Astrocyte of the cerebellum (primary cell): Measurements from ENCODE around the gene CAMTA1.

Experiments
- DNase-seq: peaks from one replicate; pipeline ENCODE4 v3.0.0-alpha.2; 2011; ENCODE audit warnings: low read depth
- H3K4me3 ChIP-seq: 2 replicates; pipeline ENCODE4 v1.5.1; 2011; ENCODE audit warnings: mild to moderate bottlenecking, low read depth, low read length, moderate library complexity
- in situ Hi-C: cut with HindIII; loops from 2 replicates; pipeline ENCODE4 v1.10.0; 2017; ENCODE audit warnings: low sequenced_read_pairs
- TF ChIP-seq, protein P1 (sequence below): IDR thresholded peaks from 2 replicates; pipeline ENCODE4 v1.5.1; 2012; ENCODE audit warnings: low read length, low read depth, moderate library complexity, mild to moderate bottlenecking; ENCODE audit errors: missing control alignments

CAMTA1 gene

GRCh38 chr1:7497107-7497637 lies 711.9 kb downstream of the CAMTA1 start:
- DNase-seq: no peak

DNA sequence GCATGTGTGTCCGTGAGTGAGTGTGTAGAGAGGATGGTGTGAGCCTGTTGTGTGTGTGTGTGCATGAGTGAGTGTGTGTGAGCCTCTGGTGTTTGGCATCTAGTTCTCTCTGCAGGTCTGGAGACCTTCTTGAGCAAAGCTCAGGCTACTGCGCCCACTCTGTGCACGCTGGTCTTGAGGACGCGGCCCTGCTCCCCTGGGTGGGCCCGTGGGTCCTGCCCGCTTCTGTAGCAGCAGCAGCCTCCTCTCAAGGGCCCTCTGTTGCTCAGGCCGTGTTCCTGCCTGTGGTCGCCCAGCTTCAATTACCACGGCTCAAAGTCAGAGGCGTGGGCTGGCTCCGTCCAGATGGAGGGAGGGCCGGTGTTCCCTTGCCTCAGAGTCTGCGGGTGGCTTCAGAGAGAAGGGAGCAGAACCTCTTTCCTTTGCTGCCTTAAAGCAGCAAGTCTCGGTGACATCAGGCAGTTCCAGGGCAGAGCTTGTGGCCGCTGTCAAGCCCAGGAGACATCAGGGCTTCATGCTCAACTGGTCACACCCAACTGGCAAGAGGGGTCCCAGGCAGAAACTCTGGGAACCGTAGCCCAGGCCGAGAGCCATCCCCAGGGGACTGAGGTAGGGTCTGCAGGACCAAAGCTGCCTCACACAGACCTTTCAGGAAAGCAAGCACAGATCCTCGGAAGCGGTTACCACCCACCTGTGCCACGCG lies 715.3 kb downstream of the CAMTA1 start:
- no peak overlapping the region for H3K4me3 ChIP-seq
- in situ Hi-C loops: no loop called here
- TF ChIP-seq, protein P1, sequence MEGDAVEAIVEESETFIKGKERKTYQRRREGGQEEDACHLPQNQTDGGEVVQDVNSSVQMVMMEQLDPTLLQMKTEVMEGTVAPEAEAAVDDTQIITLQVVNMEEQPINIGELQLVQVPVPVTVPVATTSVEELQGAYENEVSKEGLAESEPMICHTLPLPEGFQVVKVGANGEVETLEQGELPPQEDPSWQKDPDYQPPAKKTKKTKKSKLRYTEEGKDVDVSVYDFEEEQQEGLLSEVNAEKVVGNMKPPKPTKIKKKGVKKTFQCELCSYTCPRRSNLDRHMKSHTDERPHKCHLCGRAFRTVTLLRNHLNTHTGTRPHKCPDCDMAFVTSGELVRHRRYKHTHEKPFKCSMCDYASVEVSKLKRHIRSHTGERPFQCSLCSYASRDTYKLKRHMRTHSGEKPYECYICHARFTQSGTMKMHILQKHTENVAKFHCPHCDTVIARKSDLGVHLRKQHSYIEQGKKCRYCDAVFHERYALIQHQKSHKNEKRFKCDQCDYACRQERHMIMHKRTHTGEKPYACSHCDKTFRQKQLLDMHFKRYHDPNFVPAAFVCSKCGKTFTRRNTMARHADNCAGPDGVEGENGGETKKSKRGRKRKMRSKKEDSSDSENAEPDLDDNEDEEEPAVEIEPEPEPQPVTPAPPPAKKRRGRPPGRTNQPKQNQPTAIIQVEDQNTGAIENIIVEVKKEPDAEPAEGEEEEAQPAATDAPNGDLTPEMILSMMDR: no peak
- DNase-seq: no peak

More at GRCh38 chr1:7497107-7497637, 711.9 kb downstream of the CAMTA1 start:
- TF ChIP-seq, protein P1: no peak
- in situ Hi-C loops: no loop called here
- H3K4me3 ChIP-seq: no peak overlapping the region

DNA sequence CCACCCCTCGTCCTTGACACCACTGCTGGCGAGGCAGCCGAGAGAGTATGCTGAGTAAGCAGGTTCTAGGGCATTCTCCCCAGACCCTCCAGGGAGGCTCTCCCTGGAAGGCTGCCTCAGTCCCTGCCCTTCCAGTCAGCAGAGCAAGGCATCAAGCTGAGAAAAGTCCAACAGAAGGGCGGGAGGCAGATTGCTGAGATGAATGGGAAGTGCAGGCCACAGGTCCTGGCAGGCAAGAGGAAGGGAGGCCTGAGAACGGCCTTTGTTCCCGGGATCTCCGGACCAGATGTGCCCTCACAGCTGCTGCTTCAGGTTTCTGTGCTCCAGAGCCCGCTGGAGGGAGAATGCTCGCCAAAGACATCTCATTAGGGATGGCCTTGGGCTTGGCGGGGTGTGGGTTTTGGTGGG lies 715.8 kb downstream of the CAMTA1 start:
- in situ Hi-C loops: no loop called here
- H3K4me3 ChIP-seq: no peak overlapping the region
- DNase-seq: no peak
- TF ChIP-seq, protein P1: no peak

- no peak for DNase-seq
- no peak overlapping the region for H3K4me3 ChIP-seq
- in situ Hi-C loops: no loop called here
- TF ChIP-seq, protein P1: no peak
These were observed 716.7 kb downstream of the CAMTA1 start for GRCh38 chr1:7501723-7502603.

DNA sequence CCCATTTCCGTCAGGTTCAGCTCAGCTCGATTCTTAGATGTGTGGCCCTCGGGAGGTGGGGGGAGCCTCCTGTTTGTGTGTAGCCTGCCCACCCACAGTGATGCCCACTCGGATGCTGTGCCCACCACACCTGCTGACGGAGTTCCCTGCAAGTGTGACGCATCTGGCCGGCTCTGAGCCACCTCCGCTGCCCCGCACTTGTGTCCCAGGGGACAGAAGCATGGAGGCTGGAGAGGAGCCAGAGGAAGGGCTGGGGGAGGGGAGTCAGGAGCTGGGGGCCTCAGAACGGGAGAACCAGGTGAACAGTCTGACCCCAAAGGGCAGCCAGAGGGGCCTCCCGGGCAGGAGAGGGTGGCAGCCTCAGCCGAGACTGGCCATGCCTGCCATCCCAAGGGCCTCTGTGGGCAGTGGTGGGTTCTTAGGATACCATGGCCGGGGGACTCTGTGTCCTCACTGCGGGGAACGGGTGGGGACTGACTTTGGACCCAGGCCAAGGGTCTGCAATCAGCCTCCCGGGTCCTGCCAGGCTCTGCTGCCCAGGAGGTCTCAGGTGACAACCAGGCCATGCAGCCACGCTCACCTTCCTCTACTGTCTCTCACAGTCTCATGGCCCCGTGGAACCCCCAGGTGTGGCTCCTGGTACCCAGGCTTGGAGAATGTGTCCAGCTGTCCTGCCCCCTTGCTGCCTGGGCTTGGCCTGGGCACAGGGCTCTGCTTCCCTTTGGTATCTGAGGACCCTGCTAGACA lies 718.6 kb downstream of the CAMTA1 start:
- no peak for DNase-seq
- in situ Hi-C loops: no loop called here
- H3K4me3 ChIP-seq: no peak overlapping the region
- TF ChIP-seq, protein P1: no peak

GRCh38 chr1:7504438-7504720 lies 719.1 kb downstream of the CAMTA1 start:
- in situ Hi-C loops: no loop called here
- no peak for DNase-seq
- H3K4me3 ChIP-seq: no peak overlapping the region
- TF ChIP-seq, protein P1: no peak
